Measurements from ENCODE around the gene CLDN7. TPM values are rescaled to one million over a fixed set of nuclear protein-coding genes. Genes with fewer than 3 reads are reported as not detected.

The CLDN7 gene
- total RNA-seq, 2 donors from 2014 or later = 2.3 TPM; not detected in 1

DNA sequence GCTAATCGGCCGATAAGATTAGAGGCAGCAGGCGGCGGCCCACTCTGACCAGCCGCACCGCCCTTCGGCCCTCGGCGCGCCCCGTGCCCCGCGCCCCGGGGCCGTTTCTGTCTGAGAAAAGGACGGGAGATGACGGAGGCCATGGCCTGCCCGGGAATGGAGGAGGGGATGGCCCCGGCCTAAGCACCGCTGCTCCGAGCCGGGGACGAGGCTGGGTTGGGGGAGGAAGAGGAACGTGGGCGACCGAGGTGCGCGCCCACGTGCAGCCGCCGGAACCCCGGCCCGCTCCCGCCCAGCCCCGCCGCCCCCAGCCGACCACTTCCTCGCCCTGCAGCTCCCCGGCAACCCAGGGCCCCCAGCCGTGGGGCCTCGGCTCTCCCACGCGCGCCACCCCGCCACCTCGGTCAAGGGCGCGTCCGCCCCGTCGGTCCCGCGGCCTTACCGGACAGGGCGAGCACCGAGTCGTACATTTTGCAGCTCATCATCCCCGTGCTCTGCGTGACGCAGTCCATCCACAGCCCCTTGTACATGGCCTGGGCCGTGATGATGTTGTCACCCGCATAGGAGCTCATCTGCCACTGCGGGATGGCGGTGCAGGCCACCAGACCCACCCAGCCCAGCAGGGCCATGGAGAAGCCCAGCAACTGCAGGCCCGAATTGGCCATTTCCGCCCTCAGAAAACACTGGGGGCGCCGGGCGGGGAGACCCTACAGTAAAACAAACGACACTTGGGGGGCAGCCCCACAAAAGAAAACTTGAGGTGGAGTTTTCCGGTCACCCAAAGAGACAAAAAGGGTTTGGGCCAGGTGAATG is 693 bp downstream of the CLDN7 start:
- H3K27me3 ChIP-seq = peaks cover 11 to 34% of the 10 kb centered on the region in 2 donors

DNA sequence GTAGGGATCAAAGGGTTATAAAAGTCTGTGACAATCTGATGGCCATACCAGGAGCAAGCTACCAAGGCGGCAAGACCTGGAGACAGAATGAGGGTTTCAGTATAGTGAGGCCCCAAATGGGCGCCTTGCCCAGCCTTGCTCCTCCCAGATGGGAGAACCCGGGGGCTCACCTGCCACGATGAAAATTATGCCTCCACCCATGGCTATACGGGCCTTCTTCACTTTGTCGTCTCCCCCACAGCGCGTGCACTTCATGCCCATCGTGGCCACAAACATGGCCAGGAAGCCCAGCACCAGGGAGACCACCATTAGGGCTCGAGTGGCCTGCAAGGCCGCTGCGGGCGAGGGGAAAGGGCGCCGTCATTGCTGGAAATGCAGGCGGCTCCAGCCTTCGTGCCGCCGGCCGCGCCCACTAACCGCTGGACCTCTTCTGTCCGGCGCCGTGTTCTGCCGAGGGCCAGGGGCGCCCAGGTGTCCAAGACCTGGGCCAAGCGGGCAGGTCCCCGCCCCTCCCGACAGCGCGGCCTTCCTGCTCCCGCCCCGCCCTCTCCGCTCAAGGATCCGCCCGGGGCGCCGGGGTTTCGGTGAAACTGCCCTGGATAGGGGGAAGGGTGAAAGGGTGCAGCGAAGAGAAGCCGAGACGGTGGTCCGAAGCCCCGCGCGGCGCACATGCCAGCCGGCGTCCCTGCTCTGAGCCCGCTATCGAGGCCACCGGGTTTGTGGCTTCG is 1.5 kb downstream of the CLDN7 start:
- Histone ChIP-seq H3K27ac (no peak overlapping the region), H3K4me1 (peaks cover 0 to 30% of the 10 kb centered on the region in 2 donors), H3K4me3 (peak overlapping the region; percentile 22 to 54), H3K36me3 (peaks cover 33% of the 10 kb centered on the region), H3K27me3 (peaks cover 11 to 34% of the 10 kb centered on the region in 2 donors), H3K9me3 (no peaks in the 10 kb centered on the region)
- DNase-seq (ENCODE audit: low spot score) = no peak
- TF ChIP-seq, protein P1, sequence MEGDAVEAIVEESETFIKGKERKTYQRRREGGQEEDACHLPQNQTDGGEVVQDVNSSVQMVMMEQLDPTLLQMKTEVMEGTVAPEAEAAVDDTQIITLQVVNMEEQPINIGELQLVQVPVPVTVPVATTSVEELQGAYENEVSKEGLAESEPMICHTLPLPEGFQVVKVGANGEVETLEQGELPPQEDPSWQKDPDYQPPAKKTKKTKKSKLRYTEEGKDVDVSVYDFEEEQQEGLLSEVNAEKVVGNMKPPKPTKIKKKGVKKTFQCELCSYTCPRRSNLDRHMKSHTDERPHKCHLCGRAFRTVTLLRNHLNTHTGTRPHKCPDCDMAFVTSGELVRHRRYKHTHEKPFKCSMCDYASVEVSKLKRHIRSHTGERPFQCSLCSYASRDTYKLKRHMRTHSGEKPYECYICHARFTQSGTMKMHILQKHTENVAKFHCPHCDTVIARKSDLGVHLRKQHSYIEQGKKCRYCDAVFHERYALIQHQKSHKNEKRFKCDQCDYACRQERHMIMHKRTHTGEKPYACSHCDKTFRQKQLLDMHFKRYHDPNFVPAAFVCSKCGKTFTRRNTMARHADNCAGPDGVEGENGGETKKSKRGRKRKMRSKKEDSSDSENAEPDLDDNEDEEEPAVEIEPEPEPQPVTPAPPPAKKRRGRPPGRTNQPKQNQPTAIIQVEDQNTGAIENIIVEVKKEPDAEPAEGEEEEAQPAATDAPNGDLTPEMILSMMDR (IDR thresholded peaks at IDR 0.05) = no peak

More for the DNA sequence above, 693 bp downstream of the CLDN7 start:
- peaks cover 25% of the 10 kb centered on the region for H3K36me3 ChIP-seq
- DNase-seq (ENCODE audit: low spot score) = no peak
- no peaks in the 10 kb centered on the region for H3K9me3 ChIP-seq
- peak overlapping the region; percentile 22 to 54 for H3K4me3 ChIP-seq
- H3K27ac ChIP-seq = no peak overlapping the region
- peaks cover 0 to 30% of the 10 kb centered on the region in 2 donors for H3K4me1 ChIP-seq
- TF ChIP-seq, protein P1 (IDR thresholded peaks at IDR 0.05) = no peak

DNA sequence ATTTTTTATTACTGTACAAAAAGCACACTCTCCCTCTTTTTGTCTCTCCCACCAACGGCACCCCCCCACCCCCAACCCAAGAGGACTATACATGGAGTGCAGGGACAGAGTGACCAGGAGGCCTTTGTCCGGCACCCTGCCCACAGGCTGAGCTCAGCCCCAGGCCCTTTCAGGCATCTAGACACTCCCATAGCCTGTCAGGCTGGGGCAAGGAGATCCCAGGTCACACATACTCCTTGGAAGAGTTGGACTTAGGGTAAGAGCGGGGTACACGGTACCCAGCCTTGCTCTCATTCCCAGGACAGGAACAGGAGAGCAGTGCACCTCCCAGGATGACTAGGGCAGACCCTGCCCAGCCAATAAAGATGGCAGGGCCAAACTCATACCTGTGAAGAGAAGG is 2.1 kb downstream of the CLDN7 start:
- H3K27ac ChIP-seq = no peak overlapping the region
- H3K4me1 ChIP-seq = peaks cover 0 to 30% of the 10 kb centered on the region in 2 donors
- H3K4me3 ChIP-seq = no peak overlapping the region
- H3K27me3 ChIP-seq = peaks cover 11 to 34% of the 10 kb centered on the region in 2 donors
- H3K9me3 ChIP-seq = no peaks in the 10 kb centered on the region
- DNase-seq (ENCODE audit: low spot score) = no peak
- TF ChIP-seq, protein P1 (IDR thresholded peaks at IDR 0.05) = no peak
- peaks cover 39% of the 10 kb centered on the region for H3K36me3 ChIP-seq

DNA sequence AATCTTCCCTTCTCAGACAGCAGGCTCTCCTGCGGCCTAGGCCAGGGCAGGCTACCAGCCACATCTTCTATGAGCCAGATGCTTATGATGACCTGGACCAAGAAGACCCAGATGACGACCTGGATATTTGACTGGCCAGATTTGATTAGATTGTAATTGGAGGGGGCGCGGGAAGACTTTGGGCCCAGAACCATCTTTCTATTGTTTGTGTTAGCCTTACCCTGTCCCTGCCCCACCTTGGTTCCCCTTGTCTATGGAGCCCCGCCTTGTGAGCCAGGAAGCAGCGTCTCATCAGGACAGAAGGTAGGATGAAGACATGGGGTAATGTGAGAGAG is 2.8 kb downstream of the CLDN7 start:
- Histone ChIP-seq H3K36me3 (peaks cover 46% of the 10 kb centered on the region), H3K27ac (no peak overlapping the region), H3K4me1 (peaks cover 0 to 30% of the 10 kb centered on the region in 2 donors), H3K9me3 (no peaks in the 10 kb centered on the region), H3K4me3 (no peak overlapping the region), H3K27me3 (peaks cover 11 to 32% of the 10 kb centered on the region in 2 donors)
- TF ChIP-seq, protein P1 (IDR thresholded peaks at IDR 0.05) = no peak
- DNase-seq (ENCODE audit: low spot score) = no peak

DNA sequence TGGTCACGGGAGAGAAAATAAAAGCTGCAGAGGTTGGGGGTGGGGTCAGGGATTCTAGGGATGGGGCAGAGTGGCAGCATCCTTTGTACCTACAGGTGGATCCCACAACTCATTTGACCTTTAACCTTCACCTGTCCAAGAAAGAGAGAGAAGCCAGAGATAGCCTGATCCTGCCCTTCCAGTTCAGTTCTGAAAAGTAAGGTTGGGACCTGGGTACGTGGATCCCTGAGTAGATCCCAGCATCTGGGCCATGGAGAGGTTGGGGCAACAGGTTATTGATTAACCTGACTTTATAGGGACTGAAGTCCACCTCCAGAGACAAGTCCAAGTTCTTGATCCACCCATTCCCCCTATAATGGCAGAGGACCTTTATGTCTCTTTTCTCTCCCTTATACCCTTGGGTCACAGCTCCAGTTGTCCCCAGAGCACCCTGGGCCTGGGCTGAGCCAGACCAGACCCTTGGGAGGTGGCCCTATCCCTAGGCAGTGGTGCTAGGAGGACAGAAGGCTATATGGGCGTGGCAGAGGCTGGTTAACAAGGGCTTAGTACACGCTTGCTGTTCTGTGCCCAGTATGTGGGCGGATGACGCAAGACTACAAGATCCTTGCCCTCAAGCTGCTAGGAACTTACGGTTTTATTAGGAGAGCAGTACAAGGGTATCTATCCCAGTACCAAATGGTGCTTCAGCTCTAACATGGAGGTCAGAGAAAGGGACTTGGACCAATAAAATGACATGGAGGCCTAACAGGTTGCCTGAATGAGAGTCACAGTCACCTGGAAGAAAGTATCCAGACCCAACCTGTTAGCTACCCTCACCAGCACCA is 3.3 kb downstream of the CLDN7 start:
- Histone ChIP-seq H3K4me3 (no peak overlapping the region), H3K27me3 (peaks cover 11 to 29% of the 10 kb centered on the region in 2 donors), H3K9me3 (no peaks in the 10 kb centered on the region), H3K36me3 (peaks cover 51% of the 10 kb centered on the region), H3K27ac (no peak overlapping the region), H3K4me1 (peaks cover 0 to 30% of the 10 kb centered on the region in 2 donors)
- TF ChIP-seq, protein P1 (IDR thresholded peaks at IDR 0.05) = no peak
- no peak for DNase-seq (ENCODE audit: low spot score)

Measured in right atrium auricular region (tissue), 2 donors.